Stimulated activated CD8-positive, alpha-beta memory T cell treated with anti-CD3 and anti-CD28 coated beads, Interleukin-15, amount 100 ng/mL, for 48 hours (primary cell): ENCODE data around the gene APOD.

Experiments used
- DNase-seq, 2 donors: peaks; one replicate each; pipeline ENCODE4 v3.0.0-alpha.2; 2020; ENCODE audit warnings: low read depth in 2 of 2

The APOD gene

DNA sequence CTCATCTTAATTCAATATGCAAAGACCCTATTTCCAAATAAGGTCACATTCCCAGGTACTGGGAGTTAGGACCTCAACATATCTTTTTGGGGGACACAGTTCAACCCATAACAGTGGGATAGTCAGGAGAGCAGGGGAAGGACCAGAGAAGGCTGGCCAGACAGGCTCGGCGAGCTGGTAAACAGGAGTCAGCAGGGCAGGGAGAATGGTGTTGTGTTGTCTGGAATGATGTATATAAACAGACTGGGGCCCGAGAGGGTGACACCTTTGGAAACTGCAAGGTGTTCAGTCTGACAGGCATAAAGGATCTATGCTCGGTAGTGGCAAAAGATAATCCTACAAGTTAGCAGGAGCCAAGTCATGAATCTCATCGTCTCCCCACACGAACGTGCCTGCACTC lies 30.5 kb downstream of the APOD start:
- DNase-seq, result no peak

DNA sequence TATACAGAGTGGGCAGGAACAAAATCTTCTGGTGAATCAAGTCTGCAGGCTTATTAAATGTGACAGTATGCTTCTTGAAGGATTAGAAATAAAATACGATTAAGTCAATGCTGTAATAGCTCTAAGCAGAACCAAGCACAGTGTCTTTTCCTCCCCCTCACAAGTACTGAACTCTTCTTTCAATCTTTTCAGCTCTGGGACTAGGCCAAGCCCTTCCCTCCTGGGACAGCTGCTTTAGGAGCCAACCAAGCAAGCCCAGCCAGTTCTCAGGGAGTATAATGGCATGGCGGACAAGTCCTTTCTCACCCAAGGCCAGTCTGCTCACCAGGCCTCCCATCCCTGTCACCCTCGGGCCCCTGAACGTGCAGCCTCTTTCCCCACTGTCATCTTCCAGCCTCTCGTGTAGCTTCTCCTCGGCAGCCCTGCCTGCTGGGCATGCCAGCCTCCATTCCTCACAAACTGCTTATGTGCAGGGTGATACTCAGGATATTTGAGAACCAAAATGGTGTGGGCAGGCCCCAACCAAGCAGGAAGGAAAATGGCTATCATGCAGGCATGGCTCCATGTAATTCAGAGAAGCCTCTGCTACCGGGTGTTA lies 32.3 kb downstream of the APOD start:
- DNase-seq, result no peak

GRCh38 chr3:195550723-195551122 lies 33.0 kb downstream of the APOD start:
- no peak for DNase-seq

DNA sequence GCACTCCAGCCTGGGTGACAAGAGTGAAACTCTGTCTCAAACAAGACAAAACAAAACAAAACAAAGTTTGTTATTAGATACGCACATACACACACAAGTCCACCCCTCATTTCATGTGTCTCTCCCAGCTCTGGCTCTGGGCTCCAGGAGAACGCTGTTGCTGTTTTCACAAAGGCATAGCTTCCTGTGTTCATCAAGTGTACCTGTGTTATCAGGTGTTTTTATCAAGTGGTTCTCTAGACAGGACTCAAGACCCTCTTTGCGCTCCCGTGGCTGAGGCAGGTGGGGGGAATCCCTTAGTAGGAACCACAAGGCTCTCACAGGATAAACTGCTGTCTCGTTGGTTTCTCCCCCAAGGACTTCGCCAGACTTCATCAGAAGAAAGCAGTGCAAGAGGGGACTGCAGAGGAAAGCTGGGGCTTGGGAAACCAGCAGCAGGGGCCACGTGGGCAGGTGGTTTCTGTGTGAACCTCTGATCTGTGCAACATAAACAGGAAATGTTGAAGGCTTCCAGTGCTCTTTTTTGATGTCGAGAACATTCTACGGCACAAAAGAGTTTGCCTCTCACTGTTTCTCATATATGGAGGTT lies 33.7 kb downstream of the APOD start:
- DNase-seq, result peak; percentile 55 to 63

- DNase-seq, result no peak
Measured at GRCh38 chr3:195548987-195549386, 34.8 kb downstream of the APOD start.

DNA sequence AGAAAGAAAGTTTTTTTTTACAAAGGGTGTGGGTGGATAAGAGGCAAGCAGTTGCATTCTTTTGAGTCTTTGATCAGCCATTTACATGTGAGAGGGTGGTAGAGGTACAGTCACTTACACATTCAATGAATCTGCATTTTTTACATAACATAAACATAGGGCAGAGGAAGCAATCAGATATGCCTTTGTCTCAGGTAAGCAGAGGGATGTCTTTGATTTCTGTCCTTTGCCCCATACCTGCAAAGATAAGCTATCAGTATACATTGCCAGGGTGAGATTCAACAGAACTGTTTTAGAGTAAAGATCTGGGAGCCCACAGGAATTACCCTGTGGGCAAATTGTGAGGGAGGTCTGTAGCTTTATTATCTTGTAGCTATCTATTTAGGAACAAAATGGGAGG lies 35.2 kb downstream of the APOD start:
- DNase-seq, result no peak

- no peak for DNase-seq
Measured at GRCh38 chr3:195548006-195548405, 35.7 kb downstream of the APOD start.

- DNase-seq, result no peak
Measured at GRCh38 chr3:195546130-195546560, 37.6 kb downstream of the APOD start.

- no peak for DNase-seq
Measured at GRCh38 chr3:195544634-195545033, 39.1 kb downstream of the APOD start.

- DNase-seq, result no peak
Measured at GRCh38 chr3:195544230-195544536, 39.6 kb downstream of the APOD start.

DNA sequence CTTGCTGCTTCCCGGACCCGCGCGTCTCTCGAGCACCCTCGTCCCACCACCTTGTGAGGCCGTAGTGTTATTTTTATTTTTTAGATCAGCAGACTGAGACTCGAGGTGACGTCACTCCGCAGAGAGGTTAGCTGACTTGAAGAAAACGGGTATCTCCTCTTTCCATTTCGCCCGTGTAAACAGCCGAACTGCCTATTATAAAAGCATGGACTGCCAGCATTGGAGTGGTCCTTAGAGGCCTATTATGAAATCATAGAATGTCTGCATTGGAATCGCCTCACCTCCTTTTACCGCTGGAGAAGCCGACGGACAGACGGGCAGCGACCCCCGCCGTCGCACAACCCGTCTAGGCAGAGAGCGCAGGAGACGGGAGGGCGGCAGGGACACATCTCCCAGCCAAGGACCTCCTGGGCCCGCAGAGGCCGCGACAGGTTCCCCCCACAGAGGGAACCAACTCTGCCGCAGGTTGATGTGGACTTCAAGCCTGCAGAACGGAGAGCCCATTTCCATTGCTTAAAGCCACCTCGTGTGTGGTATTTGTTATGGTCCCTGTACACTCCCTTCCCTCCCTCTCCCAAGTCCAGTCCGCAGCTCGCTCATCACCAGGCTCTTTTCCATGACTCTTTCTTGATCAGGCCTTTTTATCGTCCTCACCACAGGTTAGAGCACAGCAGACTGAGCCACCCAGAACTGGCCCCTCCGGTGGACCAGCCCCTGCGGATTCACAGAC lies 40.1 kb downstream of the APOD start:
- DNase-seq, result no peak

DNA sequence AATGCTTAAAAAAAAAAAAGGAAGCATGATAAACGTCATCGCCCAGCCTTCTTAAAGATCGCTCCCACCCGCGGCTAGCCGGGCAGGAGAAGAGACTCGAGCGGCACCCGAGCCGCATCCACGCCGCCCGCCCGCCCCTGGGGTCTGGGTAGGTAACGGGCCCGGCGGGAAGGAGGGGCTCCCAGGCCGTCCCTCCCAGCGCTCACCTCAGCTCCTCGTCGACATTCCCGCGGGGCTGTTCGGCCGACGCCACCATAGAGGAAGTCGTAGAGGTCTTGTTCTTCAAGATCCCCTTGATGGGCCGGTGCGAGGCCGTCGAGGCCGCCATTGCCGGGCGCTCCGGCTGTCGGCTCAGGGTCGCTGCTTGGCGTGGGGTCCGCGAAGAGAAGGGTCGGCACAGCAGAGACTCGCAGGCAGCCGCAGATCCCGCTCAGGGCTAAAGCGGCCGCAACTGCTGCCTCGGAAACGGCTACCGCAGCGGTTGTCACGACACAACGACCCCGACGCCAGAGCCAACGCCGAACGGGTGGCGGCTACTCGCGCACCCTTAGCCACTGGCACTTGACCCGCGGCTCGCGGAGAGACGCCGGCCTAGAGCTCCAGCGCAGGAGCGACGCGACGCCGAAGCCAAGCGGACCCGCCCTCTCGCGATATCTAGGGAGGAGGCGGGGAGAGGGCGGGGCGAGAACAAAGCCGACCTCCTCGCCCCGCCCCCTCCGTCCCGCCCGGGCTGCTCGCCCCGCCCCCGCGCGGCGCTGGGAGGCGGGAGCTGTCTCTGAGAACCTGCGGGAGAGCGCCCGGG lies 40.8 kb downstream of the APOD start, which contains the start of gene PPP1R2:
Gene PPP1R2 (minus strand): TSS at position 628 of the 802 bp plus-strand sequence. CDS start 300 bp downstream, at position 328.
- DNase-seq, result peak; percentile 83 to 85

DNA sequence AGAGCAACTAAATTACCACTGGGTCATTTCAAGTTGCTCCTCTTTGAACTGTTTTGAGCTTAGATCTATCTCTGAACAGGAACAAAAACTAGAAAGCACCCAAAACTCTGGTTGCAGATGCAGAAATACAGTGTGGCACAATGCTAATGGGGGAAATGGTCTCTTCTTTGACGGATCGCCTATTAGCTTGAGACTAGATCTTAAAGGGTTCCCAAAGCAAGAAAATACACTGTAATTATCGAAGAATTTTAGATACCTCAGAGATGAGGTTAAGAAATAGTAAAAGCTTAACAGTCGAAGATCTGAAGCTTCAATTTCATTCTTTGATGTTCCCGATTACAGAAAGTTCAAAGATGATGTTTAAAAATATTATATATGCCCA lies 41.4 kb downstream of the APOD start:
- DNase-seq, result no peak

- no peak for DNase-seq
Measured at GRCh38 chr3:195540511-195540910, 43.2 kb downstream of the APOD start.

DNA sequence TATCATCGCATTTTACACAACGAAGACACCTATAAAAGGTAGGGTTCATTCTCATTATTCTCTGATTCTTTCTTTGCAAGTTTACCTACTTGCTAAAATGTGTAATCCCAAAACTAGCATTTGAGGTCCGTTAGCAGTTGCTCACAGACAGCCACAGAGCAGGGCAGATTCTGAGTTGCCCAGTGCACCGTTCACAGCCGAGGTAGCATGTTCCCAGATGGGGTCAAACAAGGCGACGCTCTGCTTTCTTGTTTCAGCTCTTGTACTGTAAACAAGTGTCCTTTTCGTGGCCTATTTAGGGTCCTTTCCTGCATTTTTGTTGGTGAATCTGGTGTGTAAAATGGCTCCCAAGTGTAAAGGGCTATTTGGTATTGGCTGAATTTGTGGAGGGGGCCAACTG lies 43.7 kb downstream of the APOD start:
- DNase-seq, result peak in 1 of 2 donors; percentile 33

DNA sequence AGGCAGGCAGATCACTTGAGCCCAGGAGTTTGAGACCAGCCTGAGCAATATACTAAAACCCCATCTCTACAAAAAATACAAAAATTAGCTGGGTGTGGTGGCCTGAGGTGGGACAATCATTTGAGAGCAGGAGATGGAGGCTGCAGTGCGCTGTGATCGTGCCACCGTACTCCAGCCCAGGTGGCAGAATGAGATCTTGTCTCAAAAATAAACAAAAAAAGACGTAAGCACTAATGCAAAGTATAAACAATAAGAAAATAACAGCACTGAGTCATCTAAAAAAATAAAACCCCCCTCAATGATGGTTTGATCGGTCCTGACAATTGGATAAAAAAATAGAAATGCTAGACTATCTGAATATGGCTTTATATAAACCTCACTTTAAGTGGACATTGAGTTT lies 44.3 kb downstream of the APOD start:
- no peak for DNase-seq

DNA sequence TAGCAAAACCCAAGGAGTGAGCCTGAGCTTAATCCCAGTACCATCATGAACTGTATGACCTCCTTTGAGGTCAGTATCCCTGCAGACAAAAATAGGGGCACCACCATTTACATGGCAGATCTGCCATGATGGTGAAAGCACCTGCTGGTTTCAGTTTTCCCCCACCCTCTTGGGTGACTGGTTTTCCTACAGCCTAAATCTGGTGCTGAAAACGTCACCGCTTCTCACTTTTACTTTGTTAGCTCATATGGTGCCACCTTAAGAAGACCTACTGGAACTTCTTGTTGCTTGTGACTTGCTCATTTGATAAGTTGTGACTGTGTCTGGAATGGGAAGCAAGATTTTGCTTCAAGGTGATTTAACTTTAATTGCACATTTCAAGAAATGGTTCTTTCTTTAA lies 45.7 kb downstream of the APOD start:
- DNase-seq, result peak; percentile 36 to 47

DNA sequence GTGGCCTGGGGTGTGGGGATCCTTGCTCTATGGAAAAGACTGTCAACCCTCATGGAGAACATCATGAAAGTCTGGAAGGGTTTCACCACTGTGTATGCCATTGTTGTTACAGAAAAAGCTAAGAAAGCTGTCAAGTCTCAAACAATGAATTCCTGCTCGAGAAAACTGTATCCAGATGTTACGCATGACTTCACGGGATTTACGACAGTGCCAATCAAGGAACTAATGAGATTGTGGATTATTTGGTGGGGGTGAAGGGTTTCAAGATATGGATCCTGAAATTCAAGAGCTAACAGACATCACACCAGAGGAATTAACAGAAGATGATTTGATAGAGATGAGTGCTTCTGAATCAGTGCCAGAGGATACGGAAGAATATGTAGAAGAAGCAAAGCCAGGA lies 48.4 kb downstream of the APOD start:
- no peak for DNase-seq

GRCh38 chr3:195532834-195533233 lies 50.9 kb downstream of the APOD start:
- no peak for DNase-seq

DNA sequence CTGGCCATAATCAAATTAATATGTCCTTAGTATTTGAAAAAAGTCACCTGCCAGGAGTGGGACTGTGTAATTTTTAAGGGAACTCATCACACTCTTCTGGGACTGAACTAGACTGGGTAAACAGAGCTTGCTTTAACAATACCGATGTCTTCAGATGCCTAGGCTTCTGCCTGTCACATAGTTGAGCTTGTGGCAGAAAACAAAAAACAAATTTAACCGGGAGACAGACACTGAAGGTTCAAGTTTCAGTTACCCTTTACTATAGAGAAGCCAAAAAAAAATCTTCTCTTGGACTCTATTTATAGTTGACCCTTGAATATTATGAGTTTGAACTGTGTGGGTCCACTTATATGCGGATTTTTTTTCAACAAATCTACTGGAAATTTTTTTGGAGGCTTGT lies 51.4 kb downstream of the APOD start:
- DNase-seq, result no peak

DNA sequence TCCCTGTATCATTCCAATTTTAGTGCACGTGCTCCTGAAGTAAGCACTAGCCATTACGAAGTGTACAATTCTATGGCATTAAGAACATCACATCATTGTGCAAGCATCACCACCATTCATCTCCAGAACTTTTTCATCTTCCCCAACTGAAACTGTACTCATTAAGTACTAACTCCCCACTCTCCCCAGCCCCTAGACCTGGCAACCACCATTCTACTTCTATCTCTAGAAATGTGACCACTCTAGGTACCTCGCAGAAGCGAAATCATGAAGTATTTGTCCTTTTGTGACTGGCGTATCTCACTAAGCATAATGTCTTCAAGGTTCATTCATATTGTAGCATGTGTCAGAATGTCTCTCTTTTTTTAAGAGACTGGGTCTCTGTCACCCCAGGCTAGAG lies 52.1 kb downstream of the APOD start:
- DNase-seq, result no peak

- DNase-seq, result no peak
Measured at GRCh38 chr3:195526492-195526891, 57.2 kb downstream of the APOD start.
